ENCODE results near the gene FGF21.

DNA sequence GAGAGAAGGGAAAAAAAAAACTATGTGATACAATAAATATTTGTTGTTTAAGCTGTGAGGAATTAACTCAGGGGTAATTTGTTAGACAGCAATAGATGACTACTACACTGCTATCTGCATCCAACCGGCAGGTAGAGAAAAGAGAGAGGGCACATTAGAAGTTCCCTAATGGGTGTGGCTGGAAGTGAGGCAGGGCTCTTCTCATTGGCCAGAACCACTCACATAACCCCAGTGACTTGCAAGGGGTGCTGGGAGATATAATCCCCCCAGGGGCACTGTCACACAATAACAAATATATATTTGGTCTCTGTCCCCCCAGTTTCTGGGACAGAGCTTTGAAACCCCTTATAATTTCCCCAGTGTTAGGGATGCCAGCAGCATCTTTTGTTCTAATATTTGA is 24.3 kb downstream of the FGF21 start:
- TF ChIP-seq, protein P1, sequence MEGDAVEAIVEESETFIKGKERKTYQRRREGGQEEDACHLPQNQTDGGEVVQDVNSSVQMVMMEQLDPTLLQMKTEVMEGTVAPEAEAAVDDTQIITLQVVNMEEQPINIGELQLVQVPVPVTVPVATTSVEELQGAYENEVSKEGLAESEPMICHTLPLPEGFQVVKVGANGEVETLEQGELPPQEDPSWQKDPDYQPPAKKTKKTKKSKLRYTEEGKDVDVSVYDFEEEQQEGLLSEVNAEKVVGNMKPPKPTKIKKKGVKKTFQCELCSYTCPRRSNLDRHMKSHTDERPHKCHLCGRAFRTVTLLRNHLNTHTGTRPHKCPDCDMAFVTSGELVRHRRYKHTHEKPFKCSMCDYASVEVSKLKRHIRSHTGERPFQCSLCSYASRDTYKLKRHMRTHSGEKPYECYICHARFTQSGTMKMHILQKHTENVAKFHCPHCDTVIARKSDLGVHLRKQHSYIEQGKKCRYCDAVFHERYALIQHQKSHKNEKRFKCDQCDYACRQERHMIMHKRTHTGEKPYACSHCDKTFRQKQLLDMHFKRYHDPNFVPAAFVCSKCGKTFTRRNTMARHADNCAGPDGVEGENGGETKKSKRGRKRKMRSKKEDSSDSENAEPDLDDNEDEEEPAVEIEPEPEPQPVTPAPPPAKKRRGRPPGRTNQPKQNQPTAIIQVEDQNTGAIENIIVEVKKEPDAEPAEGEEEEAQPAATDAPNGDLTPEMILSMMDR (conservative IDR thresholded peaks at IDR 0.05; ENCODE audit: low read depth, low read length) = no peak
- TF ChIP-seq EZH2 (IDR thresholded peaks at IDR 0.05; ENCODE audit: low read length, unreplicated experiment) (no peak), EZH2phosphoT487 (IDR thresholded peaks at IDR 0.05; ENCODE audit: borderline replicate concordance, low read length) (no peak)

Data from PC-3 (cell line).